ENCODE measurements around the gene STUM. TPM values are rescaled to one million over a fixed set of nuclear protein-coding genes. Genes with fewer than 3 reads are reported as not detected.

STUM gene
- total and polyA plus RNA-seq, 2 experiments from 2014 or later, result 0.23 to 1.3 TPM

DNA sequence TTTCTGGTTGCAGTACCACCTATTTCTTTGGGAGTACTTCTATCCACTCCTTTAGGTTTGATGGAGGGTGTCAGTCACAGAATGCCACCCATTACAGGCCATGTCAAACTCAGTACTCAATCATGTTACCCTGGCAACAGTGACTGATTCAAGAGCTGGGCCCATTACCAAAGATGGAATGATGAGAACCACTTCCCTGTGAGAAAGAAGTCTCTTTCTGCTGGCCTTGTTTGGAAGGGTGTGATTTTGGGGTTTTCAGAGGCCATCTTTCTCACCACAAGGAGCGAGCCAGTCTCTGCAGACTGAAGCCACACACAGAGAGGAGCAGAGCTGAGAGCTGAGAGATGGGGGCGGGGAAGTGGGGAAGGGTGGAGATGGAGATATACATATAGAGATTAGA lies 13.9 kb upstream of the STUM start (continued):
- TF ChIP-seq ZNF114 (CRISPR knock-in tag; IDR thresholded peaks at IDR 0.05) (no peak), NANOG (IDR thresholded peaks at IDR 0.05; ENCODE audit: borderline replicate concordance) (no peak), EZH2phosphoT487 (IDR thresholded peaks at IDR 0.05; ENCODE audit: unreplicated experiment) (no peak), ZNF331 (CRISPR knock-in tag; IDR thresholded peaks at IDR 0.05; ENCODE audit: low read depth) (no peak), POLR2AphosphoS5 (IDR thresholded peaks at IDR 0.05; ENCODE audit: low read depth) (no peak)

DNA sequence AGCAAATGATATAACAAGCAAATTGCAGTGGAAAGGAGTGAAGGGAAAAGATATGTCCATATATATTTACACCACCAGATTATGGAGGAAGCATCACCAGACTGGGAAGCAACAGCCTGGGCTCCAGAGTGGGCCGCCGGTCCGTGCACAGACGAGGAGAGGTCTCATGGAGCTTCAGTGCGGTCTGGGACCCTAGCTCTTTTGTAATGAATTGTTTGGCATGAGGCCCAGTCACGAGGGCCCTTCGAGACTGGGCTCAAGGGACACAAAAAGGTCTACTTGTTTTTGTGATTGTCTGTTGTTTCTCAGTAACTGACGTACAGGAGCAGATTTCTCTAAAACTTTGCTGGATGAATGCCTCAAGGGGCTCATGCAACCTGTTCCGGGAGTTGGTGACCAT lies 12.9 kb upstream of the STUM start:
- no peak overlapping the region for H3K4me2 ChIP-seq
- H3K36me3 ChIP-seq (ENCODE audit: insufficient read depth), result no peaks in the 10 kb centered on the region
- H3K79me2 ChIP-seq (replicated peaks; ENCODE audit: insufficient read depth), result no peaks in the 10 kb centered on the region
- no peak overlapping the region for H2AFZ ChIP-seq
- H3K27me3 Mint-ChIP-seq (ENCODE audit: insufficient read depth, low read depth, poor library complexity), result peaks cover 2% of the 10 kb centered on the region
- H3K4me3 ChIP-seq, result no peak overlapping the region
- no peak overlapping the region for H3K27ac ChIP-seq (ENCODE audit: low read depth)
- H3K27ac Mint-ChIP-seq, result no peak overlapping the region
- H3K4me3 Mint-ChIP-seq, result no peak overlapping the region
- H3K27me3 ChIP-seq (ENCODE audit: insufficient read depth), result no peaks in the 10 kb centered on the region
- H4K20me1 ChIP-seq (replicated peaks; ENCODE audit: insufficient read depth), result no peaks in the 10 kb centered on the region
- H3K36me3 Mint-ChIP-seq (ENCODE audit: low read depth), result no peaks in the 10 kb centered on the region
- DNase-seq (ENCODE audit: low spot score), result no peak
- H3K4me1 Mint-ChIP-seq, result peaks cover 17% of the 10 kb centered on the region
- TF ChIP-seq POLR2AphosphoS5 (IDR thresholded peaks at IDR 0.05; ENCODE audit: low read depth) (no peak), ZNF331 (CRISPR knock-in tag; IDR thresholded peaks at IDR 0.05; ENCODE audit: low read depth) (no peak)
- TF ChIP-seq, protein P1, sequence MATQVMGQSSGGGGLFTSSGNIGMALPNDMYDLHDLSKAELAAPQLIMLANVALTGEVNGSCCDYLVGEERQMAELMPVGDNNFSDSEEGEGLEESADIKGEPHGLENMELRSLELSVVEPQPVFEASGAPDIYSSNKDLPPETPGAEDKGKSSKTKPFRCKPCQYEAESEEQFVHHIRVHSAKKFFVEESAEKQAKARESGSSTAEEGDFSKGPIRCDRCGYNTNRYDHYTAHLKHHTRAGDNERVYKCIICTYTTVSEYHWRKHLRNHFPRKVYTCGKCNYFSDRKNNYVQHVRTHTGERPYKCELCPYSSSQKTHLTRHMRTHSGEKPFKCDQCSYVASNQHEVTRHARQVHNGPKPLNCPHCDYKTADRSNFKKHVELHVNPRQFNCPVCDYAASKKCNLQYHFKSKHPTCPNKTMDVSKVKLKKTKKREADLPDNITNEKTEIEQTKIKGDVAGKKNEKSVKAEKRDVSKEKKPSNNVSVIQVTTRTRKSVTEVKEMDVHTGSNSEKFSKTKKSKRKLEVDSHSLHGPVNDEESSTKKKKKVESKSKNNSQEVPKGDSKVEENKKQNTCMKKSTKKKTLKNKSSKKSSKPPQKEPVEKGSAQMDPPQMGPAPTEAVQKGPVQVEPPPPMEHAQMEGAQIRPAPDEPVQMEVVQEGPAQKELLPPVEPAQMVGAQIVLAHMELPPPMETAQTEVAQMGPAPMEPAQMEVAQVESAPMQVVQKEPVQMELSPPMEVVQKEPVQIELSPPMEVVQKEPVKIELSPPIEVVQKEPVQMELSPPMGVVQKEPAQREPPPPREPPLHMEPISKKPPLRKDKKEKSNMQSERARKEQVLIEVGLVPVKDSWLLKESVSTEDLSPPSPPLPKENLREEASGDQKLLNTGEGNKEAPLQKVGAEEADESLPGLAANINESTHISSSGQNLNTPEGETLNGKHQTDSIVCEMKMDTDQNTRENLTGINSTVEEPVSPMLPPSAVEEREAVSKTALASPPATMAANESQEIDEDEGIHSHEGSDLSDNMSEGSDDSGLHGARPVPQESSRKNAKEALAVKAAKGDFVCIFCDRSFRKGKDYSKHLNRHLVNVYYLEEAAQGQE (IDR thresholded peaks at IDR 0.05; ENCODE audit: unreplicated experiment), result no peak
- peaks cover 7% of the 10 kb centered on the region for H3K4me1 ChIP-seq (ENCODE audit: insufficient read depth)
- ATAC-seq, result no peak
- H3K9me3 Mint-ChIP-seq, result no peaks in the 10 kb centered on the region
- H3F3A ChIP-seq (replicated peaks; ENCODE audit: low read depth), result no peaks in the 10 kb centered on the region
- H3K9me2 ChIP-seq (ENCODE audit: insufficient read depth), result no peaks in the 10 kb centered on the region

DNA sequence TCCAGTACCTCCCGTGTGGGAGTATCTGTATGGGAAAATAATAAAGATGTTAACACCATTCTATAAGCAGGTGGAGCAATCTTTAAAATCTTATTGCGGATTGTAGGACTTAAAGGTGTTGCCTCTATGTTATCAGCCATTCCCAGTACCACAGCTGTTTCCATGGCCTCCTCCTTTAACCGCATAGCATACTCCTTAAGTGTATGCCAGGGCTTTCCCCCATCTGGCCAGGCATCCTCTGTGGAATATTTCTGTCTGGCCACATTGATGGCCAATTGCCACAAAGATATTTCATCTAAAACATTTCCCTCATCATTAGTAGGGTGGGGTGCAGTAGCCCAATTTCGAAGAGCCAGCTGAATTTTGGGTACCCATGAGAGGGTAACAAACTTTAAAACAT lies 7.3 kb upstream of the STUM start:
- no peak overlapping the region for H3K27ac Mint-ChIP-seq
- peaks cover 14% of the 10 kb centered on the region for H3K27me3 ChIP-seq (ENCODE audit: insufficient read depth)
- no peaks in the 10 kb centered on the region for H3K79me2 ChIP-seq (replicated peaks; ENCODE audit: insufficient read depth)
- no peaks in the 10 kb centered on the region for H3K36me3 Mint-ChIP-seq (ENCODE audit: low read depth)
- H4K20me1 ChIP-seq (replicated peaks; ENCODE audit: insufficient read depth), result no peaks in the 10 kb centered on the region
- H3K27ac ChIP-seq (ENCODE audit: low read depth), result no peak overlapping the region
- H3K4me1 ChIP-seq (ENCODE audit: insufficient read depth), result peaks cover 4% of the 10 kb centered on the region
- peaks cover 12% of the 10 kb centered on the region for H3K27me3 Mint-ChIP-seq (ENCODE audit: insufficient read depth, low read depth, poor library complexity)
- DNase-seq (ENCODE audit: low spot score), result no peak
- no peaks in the 10 kb centered on the region for H3K36me3 ChIP-seq (ENCODE audit: insufficient read depth)
- H3K4me2 ChIP-seq, result no peak overlapping the region
- H3K9me3 Mint-ChIP-seq, result no peaks in the 10 kb centered on the region
- H3K4me3 Mint-ChIP-seq, result no peak overlapping the region
- no peak overlapping the region for H3K4me3 ChIP-seq
- H3K9me2 ChIP-seq (ENCODE audit: insufficient read depth), result no peaks in the 10 kb centered on the region
- no peaks in the 10 kb centered on the region for H3F3A ChIP-seq (replicated peaks; ENCODE audit: low read depth)
- no peak for ATAC-seq
- H2AFZ ChIP-seq, result no peak overlapping the region
- peaks cover 4% of the 10 kb centered on the region for H3K4me1 Mint-ChIP-seq
- TF ChIP-seq, protein P2, sequence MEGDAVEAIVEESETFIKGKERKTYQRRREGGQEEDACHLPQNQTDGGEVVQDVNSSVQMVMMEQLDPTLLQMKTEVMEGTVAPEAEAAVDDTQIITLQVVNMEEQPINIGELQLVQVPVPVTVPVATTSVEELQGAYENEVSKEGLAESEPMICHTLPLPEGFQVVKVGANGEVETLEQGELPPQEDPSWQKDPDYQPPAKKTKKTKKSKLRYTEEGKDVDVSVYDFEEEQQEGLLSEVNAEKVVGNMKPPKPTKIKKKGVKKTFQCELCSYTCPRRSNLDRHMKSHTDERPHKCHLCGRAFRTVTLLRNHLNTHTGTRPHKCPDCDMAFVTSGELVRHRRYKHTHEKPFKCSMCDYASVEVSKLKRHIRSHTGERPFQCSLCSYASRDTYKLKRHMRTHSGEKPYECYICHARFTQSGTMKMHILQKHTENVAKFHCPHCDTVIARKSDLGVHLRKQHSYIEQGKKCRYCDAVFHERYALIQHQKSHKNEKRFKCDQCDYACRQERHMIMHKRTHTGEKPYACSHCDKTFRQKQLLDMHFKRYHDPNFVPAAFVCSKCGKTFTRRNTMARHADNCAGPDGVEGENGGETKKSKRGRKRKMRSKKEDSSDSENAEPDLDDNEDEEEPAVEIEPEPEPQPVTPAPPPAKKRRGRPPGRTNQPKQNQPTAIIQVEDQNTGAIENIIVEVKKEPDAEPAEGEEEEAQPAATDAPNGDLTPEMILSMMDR (conservative IDR thresholded peaks at IDR 0.05; ENCODE audit: low read depth in 2 of 2), result no peak
- TF ChIP-seq CREB1 (CRISPR knock-in tag; IDR thresholded peaks at IDR 0.05; ENCODE audit: low read depth) (no peak), EZH2phosphoT487 (IDR thresholded peaks at IDR 0.05; ENCODE audit: unreplicated experiment) (no peak), NANOG (IDR thresholded peaks at IDR 0.05; ENCODE audit: borderline replicate concordance) (no peak), ZNF114 (CRISPR knock-in tag; IDR thresholded peaks at IDR 0.05) (no peak), EZH2 (IDR thresholded peaks at IDR 0.05; ENCODE audit: low read depth, unreplicated experiment) (no peak)
- TF ChIP-seq, protein P1 (IDR thresholded peaks at IDR 0.05; ENCODE audit: unreplicated experiment), result no peak
